ENCODE data around the gene ZNF654.

- TF ChIP-seq NR3C1 (CRISPR knock-in tag; IDR thresholded peaks at IDR 0.05) = no peak
- TF ChIP-seq EHMT2 (IDR thresholded peaks at IDR 0.05) = no peak
- no peak for TF ChIP-seq CTCF (IDR thresholded peaks at IDR 0.05 in 2 of 3, conservative IDR thresholded peaks at IDR 0.05 in 1 of 3; ENCODE audit: insufficient read depth in 2 of 3, low read depth in 1 of 3, low read length in 3 of 3)
- TF ChIP-seq CHD4 (IDR thresholded peaks at IDR 0.05; ENCODE audit: insufficient read depth, insufficient replicate concordance, low read depth, low read length, poor library complexity, severe bottlenecking) = no peak
- no peak for TF ChIP-seq FOS (IDR thresholded peaks at IDR 0.05; ENCODE audit: extremely low read depth, insufficient read length)
- no peak for TF ChIP-seq PKNOX1 (IDR thresholded peaks at IDR 0.05)
- TF ChIP-seq ZZZ3 (IDR thresholded peaks at IDR 0.05) = no peak
- no peak for TF ChIP-seq RAD51 (IDR thresholded peaks at IDR 0.05; ENCODE audit: borderline replicate concordance, low read depth)
- no peak for TF ChIP-seq ARNT (IDR thresholded peaks at IDR 0.05)
- TF ChIP-seq MNT (conservative IDR thresholded peaks at IDR 0.05) = no peak
- TF ChIP-seq EP300 (IDR thresholded peaks at IDR 0.05; ENCODE audit: low read length) = no peak
Observed at GRCh38 chr3:88090681-88091080, 31.6 kb downstream of the ZNF654 start.

All from K562 (cell line).